Measurements from ENCODE around the gene GPNMB.

Gene GPNMB

GRCh38 chr7:23293500-23294073 is 47.0 kb downstream of the GPNMB start:
- TF ChIP-seq EZH2phosphoT487 (IDR thresholded peaks at IDR 0.05; ENCODE audit: borderline replicate concordance, low read length) (no peak), CTCF (IDR thresholded peaks at IDR 0.05; ENCODE audit: low read depth, low read length, poor library complexity, severe bottlenecking) (no peak)
- no peaks in the 10 kb centered on the region for H3K9me3 ChIP-seq (ENCODE audit: control insufficient read depth, insufficient read depth, low read length)
- H3K4me1 ChIP-seq (ENCODE audit: control insufficient read depth, low read length), result peaks cover 6% of the 10 kb centered on the region
- H3K36me3 ChIP-seq (ENCODE audit: control insufficient read depth, low read length), result no peaks in the 10 kb centered on the region
- H3K4me2 ChIP-seq (ENCODE audit: low read length), result no peak overlapping the region
- no peak overlapping the region for H3K27ac ChIP-seq (ENCODE audit: low read depth, low read length)
- no peaks in the 10 kb centered on the region for H3K79me2 ChIP-seq (ENCODE audit: control insufficient read depth, low read length)
- 0 out of 2 replicates have a peak, but pooled peaks cover 3% of the 10 kb centered on the region for H3F3A ChIP-seq (ENCODE audit: control insufficient read depth, insufficient read depth)
- H4K20me1 ChIP-seq (ENCODE audit: control insufficient read depth, insufficient read depth, low read depth, low read length), result no peaks in the 10 kb centered on the region
- no peaks in the 10 kb centered on the region for H3K27me3 ChIP-seq (ENCODE audit: control insufficient read depth, low read length)
- H3K9me2 ChIP-seq (replicated peaks; ENCODE audit: control insufficient read depth, low read length), result no peaks in the 10 kb centered on the region
- no peak overlapping the region for H3K4me3 ChIP-seq (ENCODE audit: low read length)

- H3K9me2 ChIP-seq (replicated peaks; ENCODE audit: control insufficient read depth, low read length), result no peaks in the 10 kb centered on the region
- no peaks in the 10 kb centered on the region for H3K27me3 ChIP-seq (ENCODE audit: control insufficient read depth, low read length)
- H3K79me2 ChIP-seq (ENCODE audit: control insufficient read depth, low read length), result peaks cover 6% of the 10 kb centered on the region
- no peak overlapping the region for H3K4me2 ChIP-seq (ENCODE audit: low read length)
- H3K9me3 ChIP-seq (ENCODE audit: control insufficient read depth, insufficient read depth, low read length), result no peaks in the 10 kb centered on the region
- H3F3A ChIP-seq (ENCODE audit: control insufficient read depth, insufficient read depth), result 0 out of 2 replicates have a peak, but pooled peaks cover 3% of the 10 kb centered on the region
- no peaks in the 10 kb centered on the region for H4K20me1 ChIP-seq (ENCODE audit: control insufficient read depth, insufficient read depth, low read depth, low read length)
- H3K27ac ChIP-seq (ENCODE audit: low read depth, low read length), result no peak overlapping the region
- TF ChIP-seq CTCF (IDR thresholded peaks at IDR 0.05; ENCODE audit: low read depth, low read length, poor library complexity, severe bottlenecking) (no peak), EZH2phosphoT487 (IDR thresholded peaks at IDR 0.05; ENCODE audit: borderline replicate concordance, low read length) (no peak)
- peaks cover 10% of the 10 kb centered on the region for H3K4me1 ChIP-seq (ENCODE audit: control insufficient read depth, low read length)
- H3K36me3 ChIP-seq (ENCODE audit: control insufficient read depth, low read length), result peaks cover 6% of the 10 kb centered on the region; the same call in 1 of the 2 replicates
- no peak overlapping the region for H3K4me3 ChIP-seq (ENCODE audit: low read length)
These were observed 48.2 kb downstream of the GPNMB start for GRCh38 chr7:23294549-23295400.

GRCh38 chr7:23295401-23295697 is 48.8 kb downstream of the GPNMB start:
- Histone ChIP-seq H3K79me2 (ENCODE audit: control insufficient read depth, low read length) (peaks cover 12% of the 10 kb centered on the region), H3F3A (ENCODE audit: control insufficient read depth, insufficient read depth) (0 out of 2 replicates have a peak, but pooled peaks cover 3% of the 10 kb centered on the region), H3K9me3 (ENCODE audit: control insufficient read depth, insufficient read depth, low read length) (no peaks in the 10 kb centered on the region), H3K36me3 (ENCODE audit: control insufficient read depth, low read length) (peaks cover 9% of the 10 kb centered on the region; the same call in 1 of the 2 replicates), H3K27me3 (ENCODE audit: control insufficient read depth, low read length) (no peaks in the 10 kb centered on the region), H3K27ac (ENCODE audit: low read depth, low read length) (no peak overlapping the region), H3K4me2 (ENCODE audit: low read length) (no peak overlapping the region), H3K4me3 (ENCODE audit: low read length) (no peak overlapping the region), H3K9me2 (replicated peaks; ENCODE audit: control insufficient read depth, low read length) (no peaks in the 10 kb centered on the region), H3K4me1 (ENCODE audit: control insufficient read depth, low read length) (peaks cover 12% of the 10 kb centered on the region), H4K20me1 (ENCODE audit: control insufficient read depth, insufficient read depth, low read depth, low read length) (0 out of 2 replicates have a peak, but pooled peaks cover 2% of the 10 kb centered on the region)
- no peak for TF ChIP-seq CTCF (IDR thresholded peaks at IDR 0.05; ENCODE audit: low read depth, low read length, poor library complexity, severe bottlenecking)
- no peak for TF ChIP-seq EZH2phosphoT487 (IDR thresholded peaks at IDR 0.05; ENCODE audit: borderline replicate concordance, low read length)

Measured in DOHH2 (cell line).